ENCODE measurements around the gene SLC25A1.

Gene SLC25A1

GRCh38 chr22:19180740-19181410, 2.3 kb upstream of the SLC25A1 start:
- DNase-seq (ENCODE audit: low read depth in 2 of 2) = no peak

- no peak for DNase-seq (ENCODE audit: low read depth in 2 of 2)
Observed at GRCh38 chr22:19180234-19180633, 1.7 kb upstream of the SLC25A1 start.

DNA sequence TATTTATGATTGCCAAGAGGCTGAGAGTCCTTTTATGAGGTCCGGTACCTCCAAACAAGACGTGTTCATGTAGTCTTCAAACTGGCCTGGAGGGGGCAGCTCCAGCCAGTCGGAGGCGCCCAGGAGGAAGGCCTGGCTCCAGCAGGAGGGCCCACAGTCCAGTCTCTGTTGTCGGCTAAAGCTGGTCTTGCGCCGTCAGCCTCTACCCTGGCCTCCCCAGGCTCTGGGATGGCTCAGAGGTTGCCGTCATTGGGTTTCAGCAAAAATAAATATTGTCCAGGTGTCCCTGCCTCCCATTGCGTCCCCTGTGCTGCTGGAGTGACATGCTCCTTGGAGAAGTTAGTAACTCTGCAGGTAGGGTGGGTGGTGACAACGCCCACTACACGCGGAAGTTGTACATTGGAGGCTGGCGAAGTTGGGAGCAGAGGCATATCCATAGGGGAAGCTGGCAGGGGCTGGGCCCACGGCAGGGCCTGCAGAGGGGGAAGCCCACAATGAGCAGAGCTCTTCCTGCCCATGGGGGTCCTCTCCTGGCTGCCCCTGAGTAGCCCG, 1.0 kb upstream of the SLC25A1 start:
- no peak for DNase-seq (ENCODE audit: low read depth in 2 of 2)

- no peak for DNase-seq (ENCODE audit: low read depth in 2 of 2)
Observed at GRCh38 chr22:19178065-19178656, 375 bp downstream of the SLC25A1 start.

DNA sequence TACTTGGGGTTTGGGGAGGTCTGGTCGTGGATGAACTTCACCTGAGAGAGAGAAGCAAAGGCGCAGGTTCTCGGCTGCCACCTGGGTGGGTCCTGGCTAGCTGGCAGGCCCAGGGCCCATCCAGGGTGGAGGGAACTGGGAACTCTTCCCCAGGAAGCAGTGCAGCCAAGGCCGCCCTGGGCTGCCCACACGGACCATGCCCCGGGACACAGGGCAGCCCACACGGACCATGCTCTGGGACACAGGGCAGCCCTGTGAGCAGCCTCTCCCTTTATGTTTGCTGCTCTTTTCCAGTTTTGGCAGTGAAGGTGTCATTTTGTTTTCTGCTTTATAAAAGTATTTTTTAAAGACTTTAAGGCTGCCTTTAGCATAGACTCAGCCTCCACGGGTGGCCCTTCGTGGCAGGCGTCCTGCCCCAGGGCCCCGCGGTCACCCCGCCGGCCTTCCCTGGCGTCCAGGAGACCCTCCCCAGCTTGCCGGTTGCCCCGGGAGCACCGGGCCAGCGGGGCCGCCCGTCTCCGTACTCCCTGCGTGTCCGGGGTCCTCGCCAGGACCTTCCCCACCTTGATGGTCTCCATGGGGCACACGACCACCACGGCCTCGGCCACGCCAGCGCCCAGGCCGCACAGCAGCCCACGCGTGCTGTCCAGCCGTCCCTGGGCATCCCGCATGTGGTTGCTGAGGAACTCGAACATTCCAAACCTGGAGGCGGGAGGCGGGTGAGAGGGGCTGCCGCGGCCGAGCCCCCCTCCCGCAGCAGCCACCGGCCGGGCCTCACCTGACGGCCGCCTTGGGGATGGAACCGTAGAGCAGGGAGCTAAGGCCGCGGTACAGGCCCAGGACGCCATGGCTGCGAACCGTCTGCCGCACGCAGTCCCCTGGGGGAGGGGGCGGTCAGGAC, 1.1 kb downstream of the SLC25A1 start:
- DNase-seq (ENCODE audit: low read depth in 2 of 2) = no peak

- DNase-seq (ENCODE audit: low read depth in 2 of 2) = no peak
Observed at GRCh38 chr22:19176732-19177131, 1.8 kb downstream of the SLC25A1 start.

GRCh38 chr22:19176175-19176643, 2.3 kb downstream of the SLC25A1 start:
- DNase-seq (ENCODE audit: low read depth in 2 of 2) = no peak

DNA sequence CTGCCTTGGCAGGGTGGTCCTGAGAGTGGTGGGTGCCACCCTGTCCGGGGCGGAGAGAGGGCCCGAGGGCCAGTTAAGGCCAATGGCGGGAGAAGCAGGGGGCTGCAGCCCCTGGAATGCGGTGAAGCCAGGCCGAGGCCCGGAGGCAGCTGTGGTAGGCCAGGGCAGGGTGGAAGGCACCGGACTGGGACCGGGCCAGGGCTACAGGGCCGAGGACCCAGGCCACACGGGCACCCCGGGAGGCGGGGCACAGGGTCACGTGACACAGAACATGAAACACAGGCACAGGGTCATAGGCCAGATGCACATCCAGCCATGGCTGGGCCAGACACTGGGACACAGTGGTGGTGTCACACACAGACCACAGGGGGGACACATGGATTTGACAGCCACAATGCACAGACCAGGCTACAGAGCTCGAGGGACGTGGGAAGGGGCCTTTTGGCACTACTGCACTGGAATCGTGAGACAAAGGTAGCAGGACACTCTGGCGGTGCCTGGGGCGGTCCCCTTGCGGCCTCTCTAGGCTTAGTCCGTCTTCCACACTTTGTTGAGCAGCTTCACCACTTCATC, 2.8 kb downstream of the SLC25A1 start:
- DNase-seq (ENCODE audit: low read depth in 2 of 2) = no peak

DNA sequence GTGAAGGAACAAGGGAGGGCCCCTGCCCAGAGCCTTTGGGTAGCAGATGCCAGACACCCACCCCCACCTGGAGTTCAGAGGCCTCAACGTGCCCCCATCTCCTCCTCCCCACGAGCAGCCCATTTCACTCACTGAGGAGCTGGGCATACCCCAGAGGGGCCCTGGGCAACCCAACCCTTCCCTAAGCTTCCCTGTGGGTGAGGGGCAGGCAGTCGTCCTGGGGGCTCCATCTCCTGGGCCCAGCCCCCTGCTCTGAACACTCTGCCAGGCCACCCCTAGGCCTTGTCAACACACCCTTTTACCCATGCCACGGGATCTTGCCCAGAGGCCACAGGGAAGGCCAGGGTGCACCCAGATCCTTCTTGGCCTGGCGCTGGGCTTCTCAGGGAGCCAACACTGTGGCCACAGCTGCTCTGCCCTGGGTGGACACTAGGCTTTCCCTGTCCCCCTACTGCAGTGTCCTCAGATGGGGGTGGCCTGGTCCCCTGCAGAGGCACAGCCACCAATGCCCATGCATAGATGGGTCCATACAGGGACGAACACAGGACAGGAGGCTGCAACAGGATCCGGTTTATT, 3.4 kb downstream of the SLC25A1 start:
- DNase-seq (ENCODE audit: low read depth in 2 of 2) = no peak

- DNase-seq (ENCODE audit: low read depth in 2 of 2) = no peak
Observed at GRCh38 chr22:19174106-19175025, 4.2 kb downstream of the SLC25A1 start.

DNA sequence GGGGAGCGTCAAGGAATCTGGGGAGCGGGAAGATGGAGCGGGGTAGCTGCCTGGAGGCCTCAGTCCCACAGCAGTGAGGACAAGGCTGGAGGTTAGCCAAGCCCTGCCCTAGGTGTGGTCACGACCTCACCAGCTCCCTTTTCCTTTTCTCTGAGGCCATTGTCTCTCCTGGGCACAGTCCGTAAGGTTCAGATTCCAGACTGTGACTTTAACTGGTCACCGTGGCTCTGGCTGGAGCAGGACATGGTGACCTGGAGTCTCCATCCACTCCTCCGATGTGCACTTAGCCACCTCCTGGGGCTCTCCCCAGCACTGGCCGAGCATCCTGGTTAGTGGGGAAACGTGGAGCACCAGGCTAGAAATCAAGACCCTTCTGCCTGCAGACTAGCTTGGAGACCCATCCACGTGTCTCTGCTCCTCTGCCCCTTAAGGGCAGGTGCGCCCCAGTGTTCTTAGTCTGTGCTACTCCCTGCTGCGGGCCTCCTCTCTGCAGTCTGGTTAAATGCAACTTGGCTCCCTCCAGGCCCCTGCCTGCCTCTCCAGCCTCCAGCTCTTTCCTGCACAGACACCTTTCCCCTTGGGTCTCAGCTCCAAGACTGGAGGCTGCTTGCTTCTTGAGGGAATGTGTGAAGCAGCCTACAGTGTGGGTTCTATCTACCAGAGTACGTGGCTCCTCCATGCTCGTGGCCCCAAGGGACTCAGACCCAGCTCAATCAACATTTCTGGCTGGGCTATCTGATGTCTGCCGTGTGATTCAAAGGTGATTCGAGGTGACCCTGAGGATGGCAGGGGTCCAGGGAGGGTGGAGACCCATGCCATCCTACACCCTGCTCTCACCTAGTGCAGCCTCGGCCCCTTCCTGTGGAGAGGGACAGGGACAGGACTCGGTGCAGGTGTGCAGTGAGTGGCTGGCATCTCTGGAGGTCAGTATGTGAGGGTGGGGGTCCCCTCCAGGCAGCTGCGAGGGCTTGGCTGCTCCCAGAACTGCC, 5.2 kb downstream of the SLC25A1 start:
- DNase-seq (ENCODE audit: low read depth in 2 of 2) = no peak

GRCh38 chr22:19172213-19173046, 6.1 kb downstream of the SLC25A1 start:
- no peak for DNase-seq (ENCODE audit: low read depth in 2 of 2)

DNA sequence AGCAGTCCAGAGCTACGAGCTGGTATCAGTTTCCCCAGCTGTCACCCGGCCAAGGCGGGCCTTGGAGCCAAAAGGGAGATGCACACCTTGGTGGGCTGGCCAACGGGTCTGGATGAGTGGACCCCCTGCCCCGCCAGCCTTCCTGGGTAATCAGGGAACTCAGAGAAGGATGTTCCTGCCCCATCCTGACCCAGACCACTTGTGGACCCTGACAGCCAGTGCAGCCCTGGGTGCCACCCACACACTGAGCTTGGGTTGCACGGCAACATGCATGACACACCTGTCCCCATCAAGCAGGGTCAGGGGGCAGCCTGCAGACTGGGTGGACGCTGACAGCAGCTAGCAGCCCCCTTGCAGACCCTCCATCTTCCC, 8.6 kb downstream of the SLC25A1 start:
- no peak for DNase-seq (ENCODE audit: low read depth in 2 of 2)

- no peak for DNase-seq (ENCODE audit: low read depth in 2 of 2)
Observed at GRCh38 chr22:19169002-19169946, 9.3 kb downstream of the SLC25A1 start.

- no peak for DNase-seq (ENCODE audit: low read depth in 2 of 2)
Observed at GRCh38 chr22:19168088-19168890, 10.2 kb downstream of the SLC25A1 start.

- DNase-seq (ENCODE audit: low read depth in 2 of 2) = no peak
Observed at GRCh38 chr22:19167106-19167869, 11.2 kb downstream of the SLC25A1 start.
